ENCODE data around the gene PAAF1. TPM values are rescaled to one million over a fixed set of nuclear protein-coding genes. Genes with fewer than 3 reads are reported as not detected.

Gene PAAF1
- total RNA-seq, 1 donor from 2014 or later = 36.3 TPM

DNA sequence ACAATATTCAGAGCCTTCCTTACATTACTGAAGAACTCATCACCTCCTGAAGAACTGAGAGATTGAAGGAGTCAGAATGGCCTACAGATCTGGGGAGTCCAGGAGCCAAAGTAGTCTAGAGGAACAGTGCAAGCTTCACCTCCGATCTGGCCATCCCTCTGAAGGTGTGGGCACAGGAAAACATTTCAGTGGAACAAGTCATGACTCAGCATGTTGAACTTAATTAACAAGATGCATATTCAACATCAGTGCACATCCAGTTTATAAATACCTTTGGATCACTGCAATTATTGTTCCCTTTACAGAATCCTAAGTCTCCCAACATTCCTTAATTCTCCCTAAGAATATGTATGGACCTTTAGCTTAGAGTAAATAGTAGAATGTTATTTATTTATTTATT lies 25.5 kb downstream of the PAAF1 start:
- intact Hi-C loops (cut with DNase I) = no loop called here

DNA sequence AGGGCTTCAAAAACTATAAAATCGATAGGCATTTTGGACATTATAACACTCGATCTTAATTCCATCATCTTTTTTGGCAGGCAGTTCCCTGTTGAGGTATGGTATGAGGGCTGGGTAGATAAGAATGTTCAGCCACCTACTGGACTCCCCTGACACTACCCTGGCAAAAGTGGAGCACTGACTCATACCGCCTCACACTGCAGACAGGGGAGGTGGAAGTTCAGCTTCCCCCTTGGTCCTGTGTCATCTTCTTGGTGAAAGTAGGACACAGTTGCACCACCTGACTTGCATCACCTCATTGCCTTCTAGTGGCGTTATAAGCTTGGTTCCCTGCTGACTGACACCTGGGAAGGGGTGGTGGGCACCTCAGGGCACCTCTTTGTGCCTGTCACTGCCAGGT lies 30.4 kb downstream of the PAAF1 start:
- Histone ChIP-seq H3K27ac (no peak overlapping the region), H3K36me3 (peaks cover 12 to 59% of the 10 kb centered on the region in 2 donors), H3K4me1 (no peaks in the 10 kb centered on the region), H3K27me3 (no peaks in the 10 kb centered on the region), H3K9me3 (no peaks in the 10 kb centered on the region), H3K4me3 (no peak overlapping the region)
- TF ChIP-seq, protein P1, sequence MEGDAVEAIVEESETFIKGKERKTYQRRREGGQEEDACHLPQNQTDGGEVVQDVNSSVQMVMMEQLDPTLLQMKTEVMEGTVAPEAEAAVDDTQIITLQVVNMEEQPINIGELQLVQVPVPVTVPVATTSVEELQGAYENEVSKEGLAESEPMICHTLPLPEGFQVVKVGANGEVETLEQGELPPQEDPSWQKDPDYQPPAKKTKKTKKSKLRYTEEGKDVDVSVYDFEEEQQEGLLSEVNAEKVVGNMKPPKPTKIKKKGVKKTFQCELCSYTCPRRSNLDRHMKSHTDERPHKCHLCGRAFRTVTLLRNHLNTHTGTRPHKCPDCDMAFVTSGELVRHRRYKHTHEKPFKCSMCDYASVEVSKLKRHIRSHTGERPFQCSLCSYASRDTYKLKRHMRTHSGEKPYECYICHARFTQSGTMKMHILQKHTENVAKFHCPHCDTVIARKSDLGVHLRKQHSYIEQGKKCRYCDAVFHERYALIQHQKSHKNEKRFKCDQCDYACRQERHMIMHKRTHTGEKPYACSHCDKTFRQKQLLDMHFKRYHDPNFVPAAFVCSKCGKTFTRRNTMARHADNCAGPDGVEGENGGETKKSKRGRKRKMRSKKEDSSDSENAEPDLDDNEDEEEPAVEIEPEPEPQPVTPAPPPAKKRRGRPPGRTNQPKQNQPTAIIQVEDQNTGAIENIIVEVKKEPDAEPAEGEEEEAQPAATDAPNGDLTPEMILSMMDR (IDR thresholded peaks at IDR 0.05) = no peak
- DNase-seq (ENCODE audit: low spot score in 2 of 2) = no peak
- intact Hi-C loops (cut with DNase I) = no loop called here

More for the DNA sequence above, 25.5 kb downstream of the PAAF1 start:
- H3K9me3 ChIP-seq = no peaks in the 10 kb centered on the region
- no peak for DNase-seq (ENCODE audit: low spot score in 2 of 2)
- H3K4me1 ChIP-seq = no peaks in the 10 kb centered on the region
- no peak overlapping the region for H3K27ac ChIP-seq
- peaks cover 18 to 53% of the 10 kb centered on the region in 2 donors for H3K36me3 ChIP-seq
- no peaks in the 10 kb centered on the region for H3K27me3 ChIP-seq
- no peak overlapping the region for H3K4me3 ChIP-seq
- TF ChIP-seq, protein P1 (IDR thresholded peaks at IDR 0.05) = no peak

DNA sequence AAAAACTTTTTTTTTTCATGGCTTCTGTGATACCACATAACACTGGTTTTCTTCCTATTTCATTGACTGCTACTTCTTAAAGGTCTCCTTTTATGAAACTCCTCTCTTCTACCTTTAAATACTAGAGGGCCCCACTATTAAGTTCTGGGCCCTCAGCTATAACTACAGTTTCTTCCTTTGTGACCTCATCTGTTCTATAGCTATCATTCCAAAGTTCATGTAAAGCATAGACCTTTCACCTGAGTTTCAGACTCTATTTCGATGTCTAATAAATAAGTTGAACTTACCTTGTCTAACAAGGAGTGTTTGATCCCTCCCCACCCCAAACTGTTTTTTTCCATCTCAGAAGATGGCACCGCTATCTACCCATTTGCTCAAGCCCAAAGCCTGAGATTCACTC lies 35.2 kb downstream of the PAAF1 start:
- H3K4me3 ChIP-seq = no peak overlapping the region
- H3K27me3 ChIP-seq = no peaks in the 10 kb centered on the region
- intact Hi-C loops (cut with DNase I) = no loop called here
- peaks cover 36 to 80% of the 10 kb centered on the region in 2 donors for H3K36me3 ChIP-seq
- TF ChIP-seq, protein P1 (IDR thresholded peaks at IDR 0.05) = no peak
- H3K9me3 ChIP-seq = no peaks in the 10 kb centered on the region
- H3K4me1 ChIP-seq = no peaks in the 10 kb centered on the region
- DNase-seq (ENCODE audit: low spot score in 2 of 2) = no peak
- no peak overlapping the region for H3K27ac ChIP-seq

DNA sequence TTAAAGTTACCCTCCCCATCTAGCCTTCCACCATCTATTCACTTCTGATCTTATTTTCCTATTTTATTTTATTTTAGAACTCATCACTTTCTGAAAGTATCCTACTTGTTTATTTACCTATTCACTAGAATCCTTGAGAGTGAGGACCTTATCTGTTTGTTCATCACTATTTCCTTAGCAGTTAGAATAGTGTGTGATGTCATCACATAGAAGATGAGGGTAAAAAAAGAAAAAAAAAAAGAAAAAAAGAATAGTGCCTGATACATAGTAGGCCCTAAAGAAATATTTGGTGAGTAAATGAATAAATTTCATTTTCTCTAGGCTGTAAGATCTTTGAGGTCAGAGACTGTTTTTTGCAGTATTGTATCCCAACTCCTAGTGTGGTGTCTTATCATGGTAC lies 36.7 kb downstream of the PAAF1 start:
- TF ChIP-seq, protein P1 (IDR thresholded peaks at IDR 0.05) = no peak
- no peak overlapping the region for H3K27ac ChIP-seq
- intact Hi-C loops (cut with DNase I) = no loop called here
- no peaks in the 10 kb centered on the region for H3K4me1 ChIP-seq
- no peaks in the 10 kb centered on the region for H3K27me3 ChIP-seq
- H3K36me3 ChIP-seq = peaks cover 46 to 90% of the 10 kb centered on the region in 2 donors
- H3K9me3 ChIP-seq = no peaks in the 10 kb centered on the region
- H3K4me3 ChIP-seq = no peak overlapping the region
- no peak for DNase-seq (ENCODE audit: low spot score in 2 of 2)

DNA sequence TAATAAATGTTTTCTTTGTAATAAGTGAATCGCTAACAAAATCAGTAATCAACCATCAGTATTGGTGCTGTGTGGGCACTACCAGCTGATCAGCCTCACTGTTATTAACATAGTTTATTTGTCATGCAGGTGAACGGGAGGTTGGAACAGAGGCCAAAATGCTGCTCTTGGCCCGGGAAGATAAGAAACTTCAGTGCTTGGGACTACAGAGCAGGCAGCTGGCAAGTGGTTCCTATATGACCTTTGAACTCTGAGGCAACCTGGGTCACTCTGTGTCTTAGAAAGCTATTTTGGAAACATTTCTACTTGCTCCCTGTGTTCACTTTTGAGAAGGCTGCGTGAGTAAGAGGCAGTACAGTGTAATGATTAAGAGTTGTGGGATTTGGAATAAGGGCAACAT lies 37.5 kb downstream of the PAAF1 start:
- DNase-seq (ENCODE audit: low spot score in 2 of 2) = no peak
- no peaks in the 10 kb centered on the region for H3K4me1 ChIP-seq
- TF ChIP-seq, protein P1 (IDR thresholded peaks at IDR 0.05) = no peak
- no peak overlapping the region for H3K27ac ChIP-seq
- H3K36me3 ChIP-seq = peaks cover 51 to 92% of the 10 kb centered on the region in 2 donors
- no peaks in the 10 kb centered on the region for H3K9me3 ChIP-seq
- H3K27me3 ChIP-seq = no peaks in the 10 kb centered on the region
- intact Hi-C loops (cut with DNase I) = no loop called here
- H3K4me3 ChIP-seq = no peak overlapping the region

DNA sequence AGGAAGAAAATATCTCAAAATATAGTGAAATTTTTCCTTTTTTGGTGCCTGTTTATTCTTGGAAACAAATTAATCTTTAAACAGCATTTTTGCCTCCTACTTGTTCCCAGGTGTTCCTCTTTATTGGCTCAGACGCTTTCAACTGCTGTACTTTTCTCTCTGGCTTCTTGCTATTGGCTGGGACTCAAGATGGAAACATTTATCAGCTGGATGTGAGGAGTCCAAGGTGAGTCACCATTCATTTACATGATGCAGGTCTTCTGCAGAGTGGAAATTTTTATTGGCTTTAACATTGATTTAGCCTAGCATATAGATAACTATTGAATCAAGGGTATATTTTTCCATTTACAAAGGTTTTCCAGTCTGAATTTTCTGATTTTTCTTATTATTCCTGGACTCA lies 39.6 kb downstream of the PAAF1 start:
- H3K4me3 ChIP-seq = no peak overlapping the region
- H3K4me1 ChIP-seq = no peaks in the 10 kb centered on the region
- H3K27me3 ChIP-seq = no peaks in the 10 kb centered on the region
- H3K36me3 ChIP-seq = peaks cover 63 to 85% of the 10 kb centered on the region in 2 donors
- H3K27ac ChIP-seq = no peak overlapping the region
- no peaks in the 10 kb centered on the region for H3K9me3 ChIP-seq
- intact Hi-C loops (cut with DNase I) = no loop called here
- TF ChIP-seq, protein P1 (IDR thresholded peaks at IDR 0.05) = no peak
- no peak for DNase-seq (ENCODE audit: low spot score in 2 of 2)
